AG09309 (cell line): ENCODE results near the gene FADD.
A peak's percentile ranks its signal among the peaks of the same experiment; 100 is the strongest.

ENCODE experiments used
- DNase-seq: peaks from one replicate; pipeline ENCODE4 v3.0.0-alpha.2; 2010; ENCODE audit warnings: low read depth
- H3K4me3 ChIP-seq: 2 replicates; pipeline ENCODE4 v1.5.1; 2011; ENCODE audit warnings: mild to moderate bottlenecking, low read depth, low read length, moderate library complexity; ENCODE audit not compliant: control insufficient read depth
- CTCF ChIP-seq: IDR thresholded peaks from 2 replicates; pipeline ENCODE4 v1.5.1; 2011; ENCODE audit warnings: mild to moderate bottlenecking, low read depth, low read length, inconsistent platforms; ENCODE audit not compliant: insufficient read depth, control insufficient read depth; ENCODE audit errors: missing control alignments

The FADD gene

GRCh38 chr11:70159627-70160570 lies 43.2 kb upstream of the FADD start:
- no peak overlapping the region for H3K4me3 ChIP-seq
- peak; percentile 44 for DNase-seq
- no peak for TF ChIP-seq CTCF

- no peak overlapping the region for H3K4me3 ChIP-seq
- DNase-seq = no peak
- TF ChIP-seq CTCF = no peak
Measured at GRCh38 chr11:70161043-70161625, 42.0 kb upstream of the FADD start.

- no peak overlapping the region for H3K4me3 ChIP-seq
- DNase-seq = no peak
- no peak for TF ChIP-seq CTCF
Measured at GRCh38 chr11:70164705-70165104, 38.4 kb upstream of the FADD start.

- DNase-seq = no peak
- no peak for TF ChIP-seq CTCF
- no peak overlapping the region for H3K4me3 ChIP-seq
Measured at GRCh38 chr11:70167120-70167519, 36.0 kb upstream of the FADD start.

GRCh38 chr11:70167723-70168404 lies 35.2 kb upstream of the FADD start:
- H3K4me3 ChIP-seq = no peak overlapping the region
- no peak for DNase-seq
- no peak for TF ChIP-seq CTCF

GRCh38 chr11:70168405-70168754 lies 34.7 kb upstream of the FADD start:
- TF ChIP-seq CTCF = no peak
- DNase-seq = no peak

More at GRCh38 chr11:70168405-70168754, 34.7 kb upstream of the FADD start:
- H3K4me3 ChIP-seq = no peak overlapping the region
